Sigmoid colon (tissue), 7 donors: ENCODE measurements around the gene METRN. TPM values are rescaled to one million over a fixed set of nuclear protein-coding genes. Genes with fewer than 3 reads are reported as not detected.

Experiments used
- DNase-seq: peaks from one replicate; pipeline ENCODE4 v3.0.0-alpha.2; 2019
- H3K27ac ChIP-seq, 4 donors: fragments of 200-600 bp; sonication (generic); one replicate each; pipeline ENCODE4 v1.5.1; 2016 to 2019; ENCODE audit warnings: mild to moderate bottlenecking in 1 of 4
- H3K27me3 ChIP-seq, 3 donors: fragments of 200-600 bp; sonication (generic); one replicate each; pipeline ENCODE4 v1.5.1; 2019; ENCODE audit warnings: mild to moderate bottlenecking in 1 of 3
- H3K36me3 ChIP-seq, 4 donors: fragments of 200-600 bp; sonication (generic); one replicate each; pipeline ENCODE4 v1.5.1; 2016 to 2019
- H3K4me1 ChIP-seq, 4 donors: fragments of 200-600 bp; sonication (generic); one replicate each; pipeline ENCODE4 v1.5.1; 2017 to 2019
- H3K4me3 ChIP-seq, 4 donors: fragments of 200-600 bp; sonication (generic); one replicate each; pipeline ENCODE4 v1.5.1; 2017 to 2019; ENCODE audit warnings: mild to moderate bottlenecking in 2 of 4, moderate library complexity in 1 of 4
- H3K9me3 ChIP-seq, 4 donors: fragments of 200-600 bp in 3 of 4; sonication (generic) in 3 of 4; one replicate each; pipeline versions ENCODE4 v1.5.1 to v1.6.1; 2013 to 2019
- EP300 ChIP-seq, 4 donors: sonication (generic); formaldehyde crosslinking; IDR thresholded peaks; one replicate each; pipeline ENCODE4 v1.6.1; 2017; ENCODE audit warnings: antibody characterized with exemption in 4 of 4
- POLR2A ChIP-seq, 2 donors: fragments of 450-650 bp; IDR thresholded peaks; one replicate each; pipeline ENCODE4 v1.6.1; 2016; ENCODE audit warnings: antibody characterized with exemption in 2 of 2, mild to moderate bottlenecking in 2 of 2, moderate library complexity in 2 of 2
- POLR2AphosphoS5 ChIP-seq, 4 donors: sonication (generic); formaldehyde crosslinking; IDR thresholded peaks; one replicate each; pipeline ENCODE4 v1.6.1; 2017; ENCODE audit warnings: antibody characterized with exemption in 4 of 4
- WGBS, 2 donors: extraction: QIAGEN DNeasy Blood & Tissue Kit; methylation state at CpG; one replicate each; pipeline ENCODE4 v1.1.7; 2013; 5-methylcytosine and 5-hydroxymethylcytosine counted together
- intact Hi-C: fragments of 100-400 bp; cut with DNase I; formaldehyde crosslinking; loops from one replicate; pipeline ENCODE4 v1.15.1; 2023
- polyA plus RNA-seq, 3 donors: library from polyadenylated mRNA; stranded (reverse); fragments of 200-250 nt; gene quantifications; one replicate each; pipeline ENCODE4 v1.2.3, GENCODE V29; 2013
- total RNA-seq, 4 donors: library from RNA; depleted of rRNA; stranded (reverse); fragments of >200 nt; gene quantifications; one replicate each; pipeline ENCODE4 v1.1.0, GENCODE V29; 2016
- TF ChIP-seq, protein P1 (sequence below), 4 experiments: fragments of 450-650 bp in 3 of 4; fragments of 200-600 bp in 1 of 4; IDR thresholded peaks; one replicate each; pipeline ENCODE4 v1.5.1; 2016 to 2019; ENCODE audit warnings: antibody characterized with exemption in 4 of 4, mild to moderate bottlenecking in 3 of 4, moderate library complexity in 2 of 4
- donor health status: healthy with polysubstance abuse.
- donor health status: Bipolar disorder and iron deficiency.
- donor health status: healthy.

METRN gene
- total and polyA plus RNA-seq, 7 donors, result 16.5 to 49.9 (median 31.8) TPM

DNA sequence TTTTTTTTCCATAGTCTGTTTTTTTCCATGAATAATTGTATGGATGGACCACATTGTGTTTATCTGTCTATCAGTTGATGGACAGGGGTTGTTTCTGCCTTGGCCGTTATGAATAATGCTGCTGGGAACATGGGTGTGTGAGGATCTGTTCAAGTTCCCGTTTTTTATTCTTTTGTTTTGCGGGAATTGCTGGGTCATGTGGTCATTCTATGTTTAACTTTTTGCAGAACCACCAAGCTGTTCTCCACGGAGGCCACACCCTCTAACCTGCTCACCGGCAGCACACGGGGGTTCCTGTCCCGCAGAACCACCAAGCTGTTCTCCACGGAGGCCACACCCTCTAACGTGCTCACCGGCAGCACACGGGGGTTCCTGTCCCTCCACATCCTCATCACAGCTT, 39.7 kb downstream of the METRN start:
- Histone ChIP-seq H3K4me3 (no peak overlapping the region), H3K9me3 (peaks cover 0 to 1% (median 0%) of the 10 kb centered on the region in 4 donors), H3K27ac (no peak overlapping the region), H3K4me1 (no peaks in the 10 kb centered on the region), H3K27me3 (peaks cover 0 to 11% (median 10%) of the 10 kb centered on the region in 3 donors), H3K36me3 (no peaks in the 10 kb centered on the region)
- intact Hi-C loops, result no loop called here
- no peak for DNase-seq
- TF ChIP-seq POLR2AphosphoS5 (IDR thresholded peaks at IDR 0.05) (no peak), EP300 (IDR thresholded peaks at IDR 0.05) (no peak)
- WGBS, 2 donors, result 9 to 10% methylated on average over 11 of the region's 11 CpGs

DNA sequence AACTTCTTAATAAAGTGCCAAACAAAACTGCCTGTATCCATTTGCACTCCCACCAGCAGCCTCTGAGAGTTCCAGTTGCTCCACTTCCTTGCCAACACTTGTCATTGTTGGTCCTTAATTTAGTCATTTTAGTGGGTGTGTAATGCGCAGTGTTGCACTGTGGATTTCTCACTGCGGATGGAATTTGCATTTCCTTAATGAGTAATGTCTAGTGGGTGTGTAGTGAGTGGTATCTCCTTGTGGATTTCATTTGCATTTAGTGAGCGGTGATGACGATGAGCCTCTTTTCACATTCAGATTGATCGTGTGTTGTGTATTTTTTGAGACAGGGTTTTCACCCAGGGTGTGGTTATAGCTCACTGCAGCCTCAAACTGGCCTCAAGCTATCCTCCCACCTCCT, 41.5 kb downstream of the METRN start:
- no peak overlapping the region for H3K4me3 ChIP-seq
- no peaks in the 10 kb centered on the region for H3K36me3 ChIP-seq
- DNase-seq, result no peak
- H3K27ac ChIP-seq, result no peak overlapping the region
- peaks cover 0 to 11% (median 10%) of the 10 kb centered on the region in 3 donors for H3K27me3 ChIP-seq
- peaks cover 0 to 1% (median 0%) of the 10 kb centered on the region in 4 donors for H3K9me3 ChIP-seq
- H3K4me1 ChIP-seq, result no peaks in the 10 kb centered on the region
- 93% methylated on average over 5 of the region's 5 CpGs for whole genome bisulfite sequencing, 2 donors
- intact Hi-C loops, result no loop called here
- TF ChIP-seq POLR2AphosphoS5 (IDR thresholded peaks at IDR 0.05) (no peak), POLR2A (IDR thresholded peaks at IDR 0.05) (no peak), EP300 (IDR thresholded peaks at IDR 0.05) (no peak)
- TF ChIP-seq, protein P1, sequence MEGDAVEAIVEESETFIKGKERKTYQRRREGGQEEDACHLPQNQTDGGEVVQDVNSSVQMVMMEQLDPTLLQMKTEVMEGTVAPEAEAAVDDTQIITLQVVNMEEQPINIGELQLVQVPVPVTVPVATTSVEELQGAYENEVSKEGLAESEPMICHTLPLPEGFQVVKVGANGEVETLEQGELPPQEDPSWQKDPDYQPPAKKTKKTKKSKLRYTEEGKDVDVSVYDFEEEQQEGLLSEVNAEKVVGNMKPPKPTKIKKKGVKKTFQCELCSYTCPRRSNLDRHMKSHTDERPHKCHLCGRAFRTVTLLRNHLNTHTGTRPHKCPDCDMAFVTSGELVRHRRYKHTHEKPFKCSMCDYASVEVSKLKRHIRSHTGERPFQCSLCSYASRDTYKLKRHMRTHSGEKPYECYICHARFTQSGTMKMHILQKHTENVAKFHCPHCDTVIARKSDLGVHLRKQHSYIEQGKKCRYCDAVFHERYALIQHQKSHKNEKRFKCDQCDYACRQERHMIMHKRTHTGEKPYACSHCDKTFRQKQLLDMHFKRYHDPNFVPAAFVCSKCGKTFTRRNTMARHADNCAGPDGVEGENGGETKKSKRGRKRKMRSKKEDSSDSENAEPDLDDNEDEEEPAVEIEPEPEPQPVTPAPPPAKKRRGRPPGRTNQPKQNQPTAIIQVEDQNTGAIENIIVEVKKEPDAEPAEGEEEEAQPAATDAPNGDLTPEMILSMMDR (IDR thresholded peaks at IDR 0.05), result no peak

DNA sequence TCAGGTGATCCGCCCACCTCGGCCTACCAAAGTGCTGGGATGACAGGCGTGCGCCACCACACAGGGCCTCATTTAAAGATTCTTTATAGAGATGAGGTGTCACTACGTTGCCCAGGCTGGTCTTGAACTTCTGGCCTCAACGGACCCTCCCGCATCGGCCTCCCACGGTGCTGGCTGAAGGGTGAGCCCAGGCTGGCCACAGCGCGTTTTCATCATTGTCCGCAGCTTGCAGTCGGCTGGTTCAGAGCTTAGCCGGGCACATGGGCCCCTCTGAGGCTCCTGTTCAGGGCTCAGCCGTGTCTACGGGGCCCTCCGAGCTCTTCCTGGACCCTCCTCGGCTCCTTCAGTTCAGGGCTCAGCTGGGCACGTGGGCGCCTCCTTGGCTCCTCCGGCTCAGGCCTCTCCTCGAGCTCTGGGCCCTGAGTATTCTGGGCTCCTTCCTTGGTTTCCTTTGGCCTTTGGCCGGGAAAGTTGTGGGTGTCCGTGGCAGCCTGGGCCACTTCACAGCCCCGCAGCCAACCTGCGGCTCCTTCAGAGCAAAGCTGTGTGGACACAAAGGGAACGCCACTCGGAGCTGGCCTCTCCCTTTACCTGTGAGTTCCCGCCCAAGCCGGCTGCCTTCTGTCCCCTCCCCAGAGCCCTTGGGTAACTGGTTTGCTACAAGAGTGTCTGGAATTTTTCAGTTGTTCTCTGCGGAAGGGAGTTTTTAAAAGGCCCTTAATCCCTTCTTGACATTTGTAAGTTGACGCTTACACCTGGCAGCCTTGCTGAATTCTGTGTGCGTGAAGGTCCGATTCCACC, 44.4 kb downstream of the METRN start:
- WGBS, 2 donors, result 61 to 80% methylated on average over 34 of the region's 34 CpGs
- intact Hi-C loops, result no loop called here
- DNase-seq, result no peak
- no peaks in the 10 kb centered on the region for H3K36me3 ChIP-seq
- H3K4me3 ChIP-seq, result no peak overlapping the region
- H3K9me3 ChIP-seq, result peaks cover 0 to 1% (median 0%) of the 10 kb centered on the region in 4 donors
- TF ChIP-seq, protein P1 (IDR thresholded peaks at IDR 0.05), result no peak
- TF ChIP-seq POLR2A (IDR thresholded peaks at IDR 0.05) (no peak), POLR2AphosphoS5 (IDR thresholded peaks at IDR 0.05) (no peak)
- peaks cover 0 to 19% (median 0%) of the 10 kb centered on the region in 3 donors for H3K27me3 ChIP-seq
- H3K27ac ChIP-seq, result no peak overlapping the region
- H3K4me1 ChIP-seq, result no peaks in the 10 kb centered on the region

DNA sequence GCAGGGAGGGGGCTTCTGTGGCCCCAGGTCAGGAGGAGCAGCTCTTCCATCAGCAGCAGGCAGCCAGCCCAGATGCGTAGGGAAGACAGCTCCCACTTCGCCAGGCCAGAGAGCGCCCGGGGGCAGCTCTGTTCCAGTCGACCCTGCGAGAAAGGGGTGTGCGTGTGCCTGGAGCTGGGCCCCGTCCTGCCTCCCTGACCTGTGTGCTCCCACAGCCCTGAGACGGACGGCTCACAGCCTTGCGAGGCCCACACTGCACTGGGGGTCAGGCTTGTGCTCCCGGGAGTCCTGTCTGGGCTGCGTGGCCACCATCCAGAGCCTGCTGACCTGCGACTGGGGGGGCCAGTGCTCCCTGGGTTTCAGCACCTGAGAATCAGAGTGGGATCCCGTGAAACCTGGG, 45.1 kb downstream of the METRN start:
- Histone ChIP-seq H3K27me3 (peaks cover 0 to 19% (median 0%) of the 10 kb centered on the region in 3 donors), H3K9me3 (peaks cover 0 to 1% (median 0%) of the 10 kb centered on the region in 4 donors), H3K4me3 (no peak overlapping the region), H3K36me3 (no peaks in the 10 kb centered on the region), H3K27ac (no peak overlapping the region), H3K4me1 (no peaks in the 10 kb centered on the region)
- WGBS, 2 donors, result 74 to 80% methylated on average over 15 of the region's 15 CpGs
- intact Hi-C loops, result no loop called here
- TF ChIP-seq EP300 (IDR thresholded peaks at IDR 0.05), result no peak
- TF ChIP-seq POLR2A (IDR thresholded peaks at IDR 0.05), result no peak
- TF ChIP-seq, protein P1 (IDR thresholded peaks at IDR 0.05), result no peak
- TF ChIP-seq POLR2AphosphoS5 (IDR thresholded peaks at IDR 0.05), result no peak
- DNase-seq, result no peak

DNA sequence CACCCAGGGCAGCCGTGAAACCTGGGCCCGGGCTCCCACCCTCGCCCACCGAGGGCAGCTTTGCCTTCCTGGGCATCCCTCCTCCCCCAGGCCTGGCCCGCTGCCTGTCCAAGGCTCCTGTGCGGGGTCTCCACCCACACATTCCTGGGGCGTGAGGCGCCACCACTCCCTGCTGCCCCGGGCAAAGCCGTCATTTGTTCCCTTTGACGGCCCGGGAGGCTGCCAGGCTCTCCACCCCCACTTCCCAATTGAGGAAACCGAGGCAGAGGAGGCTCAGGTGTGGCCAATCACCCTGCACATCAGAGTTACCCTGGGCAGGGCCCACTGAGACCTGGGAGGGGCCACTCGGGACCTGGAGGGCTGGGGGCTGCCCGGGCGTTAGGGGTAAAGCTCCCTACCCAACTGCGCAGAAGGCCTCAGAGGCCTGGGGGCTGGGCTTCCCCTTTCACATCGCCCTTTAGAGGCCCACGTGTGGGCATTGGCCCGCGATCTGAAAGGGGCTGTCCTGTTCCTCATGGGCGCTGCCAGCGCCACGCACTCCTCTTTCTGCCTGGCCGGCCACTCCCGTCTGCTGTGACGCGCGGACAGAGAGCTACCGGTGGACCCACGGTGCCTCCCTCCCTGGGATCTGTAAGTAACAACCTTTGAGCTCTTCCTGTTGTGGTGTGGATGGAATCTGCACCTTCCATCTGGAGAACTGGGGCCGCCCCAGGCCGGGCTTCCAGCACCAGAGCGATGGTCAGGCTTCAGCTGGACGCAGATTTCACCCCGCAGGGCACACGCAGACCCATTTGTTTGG, 45.8 kb downstream of the METRN start, which contains the start of gene MSLN:
MSLN (plus strand) TSS at position 190 of the 799 bp plus-strand sequence. CDS start 1,947 bp downstream, outside the sequence.
- H3K27me3 ChIP-seq, result peaks cover 0 to 19% (median 0%) of the 10 kb centered on the region in 3 donors
- no peak within 1 kb of the TSS for H3K4me3 ChIP-seq
- intact Hi-C loops, result no loop called here
- WGBS, 2 donors, result 30 to 71% methylated on average over 37 of the region's 37 CpGs
- peaks cover 0 to 1% (median 0%) of the 10 kb centered on the region in 4 donors for H3K9me3 ChIP-seq
- H3K4me1 ChIP-seq, result no peaks in the 10 kb centered on the region
- TF ChIP-seq, protein P1 (IDR thresholded peaks at IDR 0.05), result no peak
- no peak for TF ChIP-seq EP300 (IDR thresholded peaks at IDR 0.05)
- TF ChIP-seq POLR2AphosphoS5 (IDR thresholded peaks at IDR 0.05), result no peak
- TF ChIP-seq POLR2A (IDR thresholded peaks at IDR 0.05), result no peak
- no peak within 1 kb of the TSS for H3K27ac ChIP-seq
- H3K36me3 ChIP-seq, result no peaks in the 10 kb centered on the region
- DNase-seq, result no peak
